NCI-H2081 (cell line): Measurements from ENCODE around the gene QDPR.

Experiments used
- DNase-seq, 2 experiments: peaks; one replicate each; lab custom pipeline; 2025; lab: John Stamatoyannopoulos, UW

QDPR gene

DNA sequence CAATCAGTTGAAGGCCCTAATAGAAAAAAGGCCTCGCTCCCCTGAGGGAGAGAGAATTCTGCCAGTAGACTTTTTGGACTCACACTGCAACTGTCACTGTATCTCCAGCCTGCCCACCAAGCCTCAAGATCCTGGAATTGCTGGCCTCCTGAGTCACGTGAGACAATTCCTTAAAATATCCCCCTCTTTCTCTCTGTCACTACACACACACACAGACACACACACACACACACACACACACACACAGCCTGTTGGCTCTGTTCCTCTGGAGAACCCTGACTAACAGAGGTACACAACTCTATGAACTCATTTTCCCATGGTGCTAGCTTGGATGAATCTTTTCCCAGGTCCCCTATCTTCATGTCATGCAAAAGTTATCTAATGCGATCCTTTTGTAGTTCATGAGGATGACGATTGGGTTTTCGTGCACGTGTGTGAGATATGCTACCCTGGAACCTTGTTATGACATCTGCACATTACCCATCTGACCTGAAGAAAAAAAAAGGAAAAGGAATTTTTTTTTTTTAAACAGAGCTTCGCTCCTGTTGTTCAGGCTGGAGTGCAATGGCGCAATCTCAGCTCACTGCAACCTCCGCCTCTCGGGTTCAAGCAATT, 16.8 kb upstream of the QDPR start:
- no peak for DNase-seq

DNA sequence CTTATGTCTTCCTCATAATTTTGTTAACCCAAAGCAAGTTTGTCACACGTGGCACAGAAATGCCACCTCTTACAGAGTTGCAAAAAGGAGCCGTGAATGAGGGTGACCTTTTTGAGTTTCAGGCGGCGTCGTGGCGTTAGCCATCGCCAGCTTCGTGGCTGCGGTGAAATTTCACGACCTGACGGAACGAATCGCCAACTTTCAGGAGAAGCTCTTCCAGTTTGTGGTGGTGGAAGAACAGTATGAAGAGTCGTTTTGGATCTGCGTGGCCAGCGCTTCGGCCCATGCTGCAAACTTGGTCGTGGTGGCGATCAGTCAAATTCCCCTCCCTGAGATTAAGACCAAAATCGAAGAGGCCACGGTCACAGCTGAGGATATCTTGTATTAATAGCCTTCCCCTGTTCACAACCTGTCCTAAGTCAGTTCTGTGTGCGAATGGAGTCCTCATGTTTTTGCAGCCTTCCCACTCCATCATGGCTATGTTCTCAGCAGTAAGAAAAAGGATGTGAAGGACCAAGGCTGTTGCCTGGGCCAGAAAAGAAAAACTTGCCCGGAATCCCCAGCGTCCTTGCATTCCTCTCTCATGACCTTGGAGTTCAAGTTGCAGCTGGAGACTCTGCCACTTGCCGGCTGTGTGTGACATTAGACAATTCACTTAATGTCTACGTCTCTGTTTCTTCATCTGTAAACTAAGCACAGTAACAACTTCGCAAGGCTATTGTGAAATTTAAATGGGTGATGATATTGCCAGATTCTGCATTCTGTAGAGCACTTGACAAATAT, 15.0 kb upstream of the QDPR start:
- DNase-seq = no peak

DNA sequence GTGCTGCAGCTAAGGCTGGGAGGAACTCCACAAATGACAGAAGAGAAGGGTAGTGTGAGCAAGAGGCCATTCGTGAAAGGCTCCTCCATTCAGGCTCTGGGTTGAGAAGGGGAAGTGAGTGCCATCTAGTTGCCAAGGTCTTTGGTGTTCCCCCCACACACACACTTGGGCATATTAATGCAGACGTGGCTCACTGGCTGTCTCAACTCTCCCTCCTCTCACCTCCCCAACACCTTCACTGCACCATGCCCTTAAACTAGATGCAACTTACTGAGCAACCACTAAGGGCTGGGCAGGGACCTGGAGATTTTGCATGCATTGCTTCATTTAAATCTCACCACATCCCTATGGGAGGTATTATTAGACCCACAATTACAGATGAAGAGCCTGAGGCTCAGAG, 11.8 kb upstream of the QDPR start:
- DNase-seq = no peak

DNA sequence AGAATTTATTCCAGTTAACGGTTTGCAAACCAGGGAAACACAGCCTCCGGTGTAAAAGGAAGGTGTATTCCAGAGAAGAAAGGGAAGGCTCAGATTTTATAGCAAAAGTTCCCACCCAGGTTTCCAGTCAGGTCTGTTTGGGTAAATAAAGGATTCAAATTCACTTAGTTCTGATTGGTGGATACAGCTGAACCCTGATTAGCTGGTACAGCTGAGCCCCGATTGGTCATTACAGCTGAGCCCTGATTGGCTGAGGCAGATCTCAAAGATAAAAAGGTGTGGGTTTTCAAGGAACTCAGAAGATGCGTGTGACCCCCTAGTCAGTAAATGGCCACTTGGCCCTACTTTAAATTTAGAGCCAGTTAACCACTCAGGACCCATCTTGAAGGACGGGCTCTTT, 9.7 kb upstream of the QDPR start:
- DNase-seq = no peak

DNA sequence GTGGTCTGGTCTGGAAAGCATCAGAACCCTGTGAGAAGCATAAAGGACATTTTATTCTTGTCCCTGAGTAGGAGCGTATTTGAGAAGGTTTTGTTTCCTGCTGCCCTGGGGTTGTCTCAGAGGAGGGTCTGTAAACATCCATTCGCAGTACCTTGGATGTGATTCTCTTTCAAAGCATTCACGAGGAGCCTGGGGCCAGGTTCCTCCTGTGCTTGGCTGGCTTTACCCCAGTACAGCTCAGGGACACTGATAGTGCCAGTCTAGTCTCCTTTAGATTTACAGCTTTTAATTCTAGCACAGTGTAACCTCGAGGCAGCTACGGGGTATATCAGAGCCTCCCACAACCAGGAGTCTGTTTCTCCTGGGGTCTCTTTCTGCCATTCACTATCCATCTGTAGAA, 5.8 kb upstream of the QDPR start:
- no peak for DNase-seq

DNA sequence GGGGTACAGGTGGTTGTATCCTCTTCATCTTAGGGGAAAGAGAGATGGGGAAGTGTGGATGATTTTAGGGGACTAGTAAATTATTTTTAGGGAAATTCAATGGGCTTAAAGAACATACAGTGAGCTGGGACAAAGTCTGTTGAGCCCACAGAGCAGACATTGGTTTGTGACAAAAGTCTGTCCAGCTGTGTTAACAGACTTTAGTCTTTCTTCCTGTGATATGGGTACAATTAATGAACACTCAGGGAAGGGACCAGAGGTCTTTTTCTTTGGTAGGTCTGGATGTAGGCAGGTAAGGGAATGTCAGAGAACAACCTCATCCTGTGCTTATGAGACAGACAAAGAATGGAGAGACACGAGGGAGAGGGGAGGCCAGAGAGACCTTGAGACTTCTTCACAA, 5.1 kb upstream of the QDPR start:
- DNase-seq = no peak

DNA sequence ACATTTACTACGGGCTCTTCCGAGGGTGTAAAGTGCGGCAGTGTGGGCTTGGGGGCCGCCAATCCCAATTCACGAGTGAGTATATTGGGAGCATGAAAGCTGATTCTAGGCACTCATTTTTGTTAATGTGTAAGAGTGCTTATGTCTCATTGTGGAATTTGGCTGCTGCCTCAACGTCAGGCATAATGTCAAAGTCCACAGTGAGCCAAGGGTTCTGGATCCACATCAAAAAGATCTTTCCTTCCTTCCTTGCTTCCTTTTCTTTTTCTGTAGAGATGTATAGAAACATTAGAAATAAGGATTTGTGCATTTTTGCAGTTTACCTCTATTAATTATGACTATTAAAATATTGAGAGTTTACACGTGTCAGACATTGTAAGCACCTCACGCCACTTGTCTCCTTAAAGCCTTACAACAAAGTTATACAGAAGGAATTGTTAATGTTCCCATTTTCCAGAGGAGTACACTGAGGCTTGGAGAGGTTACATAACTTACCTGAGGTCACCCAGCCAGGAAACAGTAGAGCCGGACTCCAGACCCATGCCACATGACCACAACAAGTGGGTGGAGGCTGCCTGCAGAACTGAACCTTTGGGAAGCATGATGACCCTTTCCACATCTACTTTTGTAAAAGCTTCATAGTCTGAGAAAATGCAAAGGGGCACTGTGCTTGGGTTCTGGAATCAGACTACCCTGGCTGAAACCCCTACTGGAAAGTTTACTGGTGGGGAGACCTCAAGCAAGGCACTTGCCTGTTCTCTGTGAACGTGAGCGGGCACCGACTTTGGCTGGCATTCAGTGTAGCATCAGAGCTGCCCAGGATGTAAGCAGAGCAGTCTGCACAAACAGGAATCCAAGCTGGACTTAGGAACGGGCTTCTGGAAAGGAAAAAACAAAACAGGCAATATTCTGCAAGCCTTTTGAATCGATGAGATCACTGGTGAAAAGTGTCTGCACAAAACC, 3.8 kb upstream of the QDPR start:
- no peak for DNase-seq

DNA sequence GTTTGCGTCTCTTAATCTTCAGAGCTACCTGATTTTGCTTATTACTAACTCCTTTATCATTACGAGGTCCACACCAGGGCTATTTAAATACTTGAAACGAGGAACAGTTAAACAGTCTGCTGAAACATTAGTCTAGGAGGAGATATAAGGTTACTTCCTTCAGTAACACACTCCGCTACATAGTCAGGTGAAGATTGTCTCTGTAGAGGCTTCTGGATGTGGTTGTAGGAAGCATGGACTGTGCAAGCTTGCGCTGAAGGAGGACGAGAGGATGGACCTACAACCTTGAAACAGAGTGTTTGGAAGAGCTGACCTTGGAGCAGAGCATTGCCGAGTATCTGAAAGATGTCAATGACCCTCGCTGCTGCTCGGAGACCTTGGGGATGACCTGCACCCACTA, 3.0 kb upstream of the QDPR start, which contains the start of gene CLRN2:
CLRN2 (plus strand) TSS at position 301 of the 400 bp plus-strand sequence. CDS start 102 bp downstream, outside the sequence.
- no peak for DNase-seq

DNA sequence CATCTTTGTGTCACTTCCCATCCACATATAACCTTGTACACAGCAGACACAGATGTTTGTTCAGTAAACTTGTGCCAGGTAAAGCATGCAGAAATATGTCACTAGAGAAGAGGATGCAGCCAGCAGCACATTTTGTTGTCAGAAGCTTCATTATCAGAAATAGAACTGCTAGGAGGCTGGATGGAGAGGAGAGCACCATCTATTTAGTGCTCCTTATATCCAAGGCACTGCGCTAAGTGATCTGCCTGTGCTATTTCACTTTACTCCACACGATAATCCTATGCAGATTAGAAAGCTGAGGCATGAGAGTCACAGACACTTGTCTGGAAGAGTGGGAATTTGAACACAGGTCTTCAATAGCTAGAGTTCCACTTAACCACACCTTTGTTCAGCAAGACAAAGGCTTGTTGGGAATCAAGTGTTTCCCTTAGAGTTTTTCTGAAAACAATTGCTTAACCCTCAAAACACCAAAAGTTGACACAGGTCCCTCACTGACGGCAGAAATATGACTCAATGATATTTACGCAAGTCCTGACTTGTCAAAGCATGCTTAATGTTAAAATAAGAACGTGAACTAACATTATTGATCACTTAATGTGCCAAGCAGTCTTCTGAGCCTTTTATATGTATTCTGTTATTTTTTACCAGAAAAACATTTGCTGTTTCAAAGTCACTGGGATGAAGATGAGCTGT, 1.2 kb upstream of the QDPR start:
- no peak for DNase-seq

DNA sequence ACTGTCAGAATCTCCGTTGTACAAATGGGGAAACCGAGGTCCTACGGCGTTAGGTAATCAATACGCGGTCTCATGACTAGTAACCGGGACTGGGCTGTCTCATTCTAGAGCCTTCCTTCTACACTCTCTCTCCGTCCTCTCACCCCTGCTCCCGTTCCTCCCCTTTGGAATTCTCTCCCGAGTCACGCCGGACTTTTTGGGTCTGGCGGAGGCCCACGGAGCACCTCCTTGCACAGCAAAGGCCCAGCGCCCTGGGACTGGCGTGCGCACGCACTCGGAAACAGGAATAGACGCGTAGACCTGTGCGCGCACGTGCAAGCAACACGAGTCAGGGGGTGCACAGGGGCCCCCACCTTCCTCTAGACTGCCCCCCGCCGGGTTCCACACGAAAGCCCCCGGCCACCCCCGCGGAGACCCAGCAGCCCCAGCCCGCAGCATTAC, 361 bp downstream of the QDPR start:
- peak; percentile 63 to 74 for DNase-seq

DNA sequence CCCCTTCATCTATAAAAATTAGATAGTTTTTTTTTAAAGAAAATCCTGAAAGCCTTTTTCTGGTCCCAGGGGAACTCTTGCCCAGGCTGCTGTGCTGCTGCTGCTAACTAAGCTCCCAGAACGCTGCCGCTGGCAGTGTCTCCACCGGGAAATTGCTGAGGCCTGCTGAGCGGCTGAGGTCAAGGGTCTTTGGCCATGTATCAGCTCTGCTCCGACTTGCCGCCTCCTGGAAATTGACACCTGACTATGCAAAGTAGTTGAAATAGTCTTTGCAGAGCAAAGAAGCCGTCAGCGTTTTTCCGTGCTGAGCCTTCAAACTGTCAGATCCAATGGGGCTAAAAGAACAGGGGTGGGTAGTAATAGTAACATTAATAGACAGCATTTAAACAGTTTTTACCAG, 839 bp downstream of the QDPR start:
- DNase-seq = no peak

DNA sequence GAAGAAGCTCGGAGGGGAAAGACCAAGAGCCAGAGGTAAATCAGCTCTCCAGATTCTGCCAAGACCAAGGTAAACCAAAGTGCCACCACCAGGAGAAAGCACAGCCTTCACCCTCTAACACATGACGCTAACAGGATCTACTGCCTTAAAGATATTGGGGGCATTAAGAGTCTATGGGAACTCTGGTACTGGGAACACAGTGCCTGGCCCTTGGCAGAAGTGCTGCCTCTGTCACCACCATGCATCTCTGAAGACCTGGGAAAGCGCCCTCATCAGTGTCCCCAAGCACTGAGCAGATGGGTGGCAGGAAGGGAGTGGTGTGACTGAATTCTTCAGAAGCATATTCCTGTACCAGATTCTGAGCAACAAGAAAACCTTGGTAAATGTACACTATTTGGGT, 1.3 kb downstream of the QDPR start:
- no peak for DNase-seq

DNA sequence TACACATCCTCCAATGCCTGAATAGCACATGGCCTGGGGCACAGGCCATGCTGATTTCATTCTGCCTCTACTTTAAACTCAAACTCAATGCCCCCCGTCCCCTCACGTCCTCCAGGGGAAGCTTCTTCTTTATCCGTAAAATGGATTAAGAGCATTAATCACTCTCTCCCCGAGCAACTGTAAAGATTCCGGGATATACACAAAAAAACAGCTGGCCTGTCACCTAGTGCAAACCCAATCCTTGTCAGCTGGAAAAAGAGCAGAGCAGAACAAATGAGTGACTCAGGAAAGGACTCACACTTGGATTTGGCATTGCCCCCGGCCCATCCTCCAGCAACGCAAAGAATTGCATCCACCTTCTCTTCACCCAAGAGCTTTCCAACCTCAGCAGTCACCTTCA, 7.8 kb downstream of the QDPR start:
- DNase-seq = no peak

DNA sequence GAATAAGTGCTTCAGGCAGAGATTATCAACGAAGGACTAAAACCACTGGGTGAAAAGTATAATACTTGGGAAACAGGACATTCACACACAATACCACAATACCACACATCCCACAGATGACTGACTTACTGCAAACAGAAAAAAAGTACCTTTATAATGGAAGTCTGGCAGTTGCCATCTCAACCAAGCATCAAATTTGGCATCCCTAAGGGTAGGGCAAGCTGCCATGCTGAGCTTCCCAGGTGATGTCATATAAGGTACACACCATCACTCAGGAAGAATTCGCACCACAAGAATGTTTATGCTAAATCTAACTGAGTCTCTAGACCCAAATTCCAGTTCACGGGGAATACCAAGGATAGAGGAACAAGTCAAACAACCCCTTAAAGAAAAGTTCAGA, 9.1 kb downstream of the QDPR start:
- DNase-seq = no peak

DNA sequence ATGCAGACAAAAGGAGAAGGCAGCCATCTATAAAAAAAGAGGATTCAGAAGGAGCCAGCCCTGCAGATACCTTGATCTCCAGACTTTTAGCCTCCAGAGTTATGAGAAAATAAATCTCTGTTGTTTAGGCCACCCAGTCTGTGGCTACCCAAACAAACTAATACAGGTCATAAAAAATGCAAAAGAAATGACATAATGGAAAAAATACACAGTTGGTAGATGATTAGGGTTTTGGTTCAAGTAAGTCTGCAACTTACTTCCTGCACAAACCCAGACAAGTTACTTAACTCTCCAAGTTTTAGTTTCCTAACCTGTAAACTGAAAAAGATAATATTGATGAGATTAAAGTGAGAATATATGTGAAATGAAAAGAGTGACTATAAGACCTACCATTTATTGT, 11.3 kb downstream of the QDPR start:
- DNase-seq = no peak

DNA sequence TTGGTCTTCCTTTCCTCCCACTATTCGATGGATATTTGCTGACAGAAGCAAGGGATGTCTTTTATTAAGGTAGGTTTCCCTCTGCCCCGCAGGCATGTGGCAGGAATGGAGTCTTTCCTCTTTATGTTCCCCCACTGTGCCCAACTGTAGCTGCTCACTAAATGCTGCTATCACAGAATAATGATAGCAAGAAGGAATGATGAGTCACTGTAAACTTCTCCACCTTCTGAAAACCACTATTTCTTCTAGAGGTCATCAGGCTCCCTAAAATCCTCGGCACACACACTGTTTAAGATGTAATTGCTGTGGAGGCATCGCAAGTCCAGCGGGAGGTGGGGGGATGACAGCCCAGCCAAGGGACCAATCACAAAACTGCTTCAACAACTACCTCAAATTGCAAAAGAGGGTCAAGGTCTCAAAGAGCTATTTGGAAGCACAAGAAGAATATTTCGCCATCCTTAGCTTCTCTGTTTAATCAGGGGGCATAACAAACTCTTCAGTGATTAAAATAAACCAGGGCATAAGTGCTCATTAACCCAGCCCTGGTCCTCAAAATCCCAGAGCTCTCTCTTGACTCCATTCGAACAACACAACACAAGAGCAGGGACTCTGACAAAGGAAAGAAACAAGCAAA, 13.9 kb downstream of the QDPR start:
- DNase-seq = no peak

DNA sequence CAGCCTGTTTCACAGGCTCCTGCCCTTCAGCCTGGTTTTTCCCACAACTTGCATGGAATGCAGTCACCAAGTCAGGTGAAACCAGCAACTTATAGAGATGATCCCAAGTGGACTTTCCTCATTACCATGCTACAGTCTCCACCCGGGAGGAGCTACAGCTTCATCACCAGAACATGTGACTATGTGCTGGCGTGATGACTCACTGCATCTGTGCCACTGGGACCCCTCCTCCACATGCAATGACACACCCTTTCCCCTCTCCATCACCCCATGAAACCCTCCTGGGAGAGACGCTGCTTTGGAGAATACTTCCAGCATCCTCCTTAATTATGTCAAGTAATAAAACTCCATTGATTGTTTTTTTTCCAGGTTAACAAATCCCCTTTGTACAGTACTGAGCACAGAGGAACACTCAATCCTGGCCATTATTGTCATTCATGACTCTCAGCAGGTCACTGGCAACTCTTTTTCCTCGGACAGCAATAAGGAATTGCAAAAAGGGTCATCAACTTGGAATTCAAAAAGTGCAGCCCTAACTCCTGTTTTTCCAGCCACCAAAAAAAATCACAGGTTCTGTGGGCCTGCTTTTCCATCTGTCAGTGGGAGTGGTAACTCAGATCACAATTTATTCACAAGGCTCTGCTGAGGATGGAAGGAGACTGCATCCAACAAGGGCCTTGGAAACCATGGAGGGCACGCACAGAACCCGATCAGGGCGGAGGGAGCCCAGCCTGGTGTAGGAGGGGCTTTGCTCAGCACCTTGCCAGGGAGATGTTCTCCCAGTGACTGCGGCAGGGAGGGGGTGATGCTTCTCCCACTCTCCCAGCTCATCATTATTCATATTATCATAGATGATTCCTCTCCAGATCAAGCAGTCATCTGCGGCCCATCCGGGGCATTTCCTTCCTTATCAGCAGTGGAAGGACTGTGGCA, 17.4 kb downstream of the QDPR start:
- no peak for DNase-seq

DNA sequence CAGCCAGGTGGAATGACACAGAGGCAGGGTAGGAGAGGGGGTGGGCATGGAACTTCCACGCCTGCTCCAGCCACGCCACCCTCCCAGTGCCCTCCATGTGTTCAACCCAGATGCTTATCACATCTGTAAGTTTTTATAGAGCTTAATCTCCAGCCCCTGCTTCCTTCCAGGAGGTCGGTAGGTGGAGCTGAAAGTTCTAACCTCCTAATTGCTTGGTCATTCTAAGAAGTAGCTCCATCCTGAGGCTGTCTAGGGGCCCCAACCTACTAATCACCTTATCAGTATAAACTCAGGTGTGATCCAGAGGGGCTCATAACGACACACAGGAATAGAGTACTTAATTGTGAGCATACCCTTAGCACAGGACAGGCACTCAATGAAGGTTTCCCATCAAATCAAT, 18.3 kb downstream of the QDPR start:
- no peak for DNase-seq

DNA sequence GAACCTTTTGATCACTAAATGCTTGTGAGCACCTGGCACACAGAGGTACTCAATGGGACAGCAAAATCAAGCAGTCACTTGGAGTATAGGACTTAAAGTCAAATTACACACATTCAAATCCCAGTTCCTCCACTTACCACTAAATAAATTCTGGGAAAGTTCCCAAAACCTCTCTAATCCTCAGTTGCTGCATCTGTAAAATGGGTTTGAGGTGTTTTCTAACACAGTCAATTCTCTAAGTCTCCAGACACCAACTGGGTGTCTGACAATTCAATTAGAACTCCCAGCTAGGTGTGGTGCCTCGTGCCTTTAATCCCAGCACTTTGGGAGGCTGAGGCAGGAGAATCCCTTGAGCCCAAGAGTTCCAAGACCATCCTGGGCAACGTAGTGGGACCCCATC, 19.0 kb downstream of the QDPR start:
- no peak for DNase-seq

DNA sequence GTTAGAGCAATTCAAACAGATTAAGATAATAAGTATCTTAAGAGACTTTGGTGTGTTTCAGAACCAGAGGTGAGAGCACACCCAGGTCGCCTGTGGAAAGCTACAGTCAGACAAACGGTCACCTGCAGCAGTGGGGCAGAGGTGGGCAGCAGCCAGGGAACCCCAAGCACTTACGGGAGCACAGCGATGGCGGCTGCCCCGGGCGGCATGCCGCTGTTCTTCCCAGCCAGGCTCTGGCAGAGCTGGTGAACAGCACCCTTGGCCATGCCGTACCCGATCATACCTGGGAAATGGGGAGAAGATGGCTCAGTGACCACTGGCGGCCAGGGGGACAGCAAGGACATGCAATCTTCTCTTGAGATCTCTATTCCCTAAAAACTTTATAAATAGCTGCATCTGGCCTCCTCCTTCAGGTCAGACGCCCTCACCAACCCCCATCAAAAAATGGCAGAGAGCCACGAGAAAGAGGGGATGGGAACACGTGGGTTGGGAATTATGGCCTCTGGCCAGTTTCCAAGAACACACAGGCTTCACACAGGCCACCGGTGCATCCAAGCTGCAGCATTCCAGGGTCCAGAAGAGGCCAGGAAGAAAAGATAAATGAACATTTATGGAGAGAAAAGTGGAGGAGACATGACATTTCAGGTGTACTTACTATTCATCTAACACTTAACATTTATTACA, 19.7 kb downstream of the QDPR start:
- DNase-seq = no peak
